GM23338 (cell line): ENCODE measurements around the gene FGGY. TPM values are rescaled to one million over a fixed set of nuclear protein-coding genes. Genes with fewer than 3 reads are reported as not detected.

Experiments used
- ATAC-seq: fragments of 200-7000 bp; cut with Tn5 transposase; 3 replicates; pipeline ENCODE4 v1.9.1; 2020
- DNase-seq: peaks from one replicate; pipeline ENCODE4 v3.0.0-alpha.2; 2015; ENCODE audit warnings: low spot score
- H2AFZ ChIP-seq: fragments of 200-600 bp; sonication (generic); 2 replicates; pipeline ENCODE4 v1.8.0; 2016; ENCODE audit warnings: antibody characterized with exemption, mild to moderate bottlenecking, moderate library complexity
- H3F3A ChIP-seq: fragments of 200-600 bp; sonication (generic); replicated peaks from 2 replicates; pipeline ENCODE4 v1.8.0; 2017; ENCODE audit warnings: antibody characterized with exemption, mixed run types, low read depth
- H3K27ac ChIP-seq: fragments of 200-600 bp; sonication (generic); 2 replicates; pipeline ENCODE4 v1.6.1; 2016; ENCODE audit warnings: low read depth
- H3K27me3 ChIP-seq: fragments of 200-600 bp; sonication (generic); 2 replicates; pipeline ENCODE4 v1.8.0; 2016; ENCODE audit warnings: mild to moderate bottlenecking, mixed run types, moderate library complexity; ENCODE audit not compliant: insufficient read depth
- H3K36me3 ChIP-seq: fragments of 200-600 bp; sonication (generic); 2 replicates; pipeline ENCODE4 v1.8.0; 2016; ENCODE audit warnings: mild to moderate bottlenecking; ENCODE audit not compliant: insufficient read depth
- H3K4me1 ChIP-seq: fragments of 200-600 bp; sonication (generic); 2 replicates; pipeline ENCODE4 v1.8.0; 2016; ENCODE audit warnings: mild to moderate bottlenecking, moderate library complexity; ENCODE audit not compliant: insufficient read depth
- H3K4me2 ChIP-seq: fragments of 200-600 bp; sonication (generic); 2 replicates; pipeline ENCODE4 v1.7.1; 2017; ENCODE audit warnings: mixed run types
- H3K4me3 ChIP-seq: fragments of 200-600 bp; sonication (generic); 2 replicates; pipeline ENCODE4 v1.6.1; 2016; ENCODE audit warnings: mixed run types
- H3K79me2 ChIP-seq: fragments of 200-600 bp; sonication (generic); replicated peaks from 2 replicates; pipeline ENCODE4 v1.8.0; 2017; ENCODE audit warnings: mild to moderate bottlenecking; ENCODE audit not compliant: insufficient read depth
- H3K9me2 ChIP-seq: fragments of 200-600 bp; sonication (generic); 2 replicates; pipeline ENCODE4 v1.8.0; 2017; ENCODE audit not compliant: insufficient read depth
- H4K20me1 ChIP-seq: fragments of 200-600 bp; sonication (generic); replicated peaks from 2 replicates; pipeline ENCODE4 v1.8.0; 2017; ENCODE audit warnings: mild to moderate bottlenecking; ENCODE audit not compliant: insufficient read depth
- H3K27ac Mint-ChIP-seq: 2 replicates; pipeline ENCODE4 v1.8.0; 2020; ENCODE audit warnings: inconsistent platforms, mild to moderate bottlenecking, moderate library complexity, mixed read lengths
- H3K27me3 Mint-ChIP-seq: 3 replicates; pipeline ENCODE4 v1.8.0; 2022; ENCODE audit warnings: low read depth, mild to moderate bottlenecking, moderate library complexity, mixed read lengths, inconsistent platforms; ENCODE audit not compliant: insufficient read depth, poor library complexity
- H3K36me3 Mint-ChIP-seq: 3 replicates; pipeline ENCODE4 v1.8.0; 2021; ENCODE audit warnings: low read depth, mild to moderate bottlenecking, inconsistent platforms, moderate library complexity, mixed read lengths
- H3K4me1 Mint-ChIP-seq: 3 replicates; pipeline ENCODE4 v1.8.0; 2020; ENCODE audit warnings: mild to moderate bottlenecking, inconsistent platforms, mixed read lengths
- H3K4me3 Mint-ChIP-seq: 3 replicates; pipeline ENCODE4 v1.8.0; 2021; ENCODE audit warnings: moderate library complexity, mild to moderate bottlenecking, inconsistent platforms, mixed read lengths
- H3K9me3 Mint-ChIP-seq: 3 replicates; pipeline ENCODE4 v1.8.0; 2020; ENCODE audit warnings: moderate library complexity, mild to moderate bottlenecking, inconsistent platforms, mixed read lengths
- CREB1 ChIP-seq: fragments of 250-450 bp; sonication (Bioruptor Pico); IDR thresholded peaks from 2 replicates; pipeline ENCODE4 v1.5.0; 2020; ENCODE audit warnings: low read depth, mild to moderate bottlenecking, moderate library complexity
- CTCF ChIP-seq, 2 experiments: fragments of 200-600 bp in 1 of 2; sonication (generic) in 1 of 2; conservative IDR thresholded peaks; 2 replicates each; pipeline versions ENCODE4 v1.5.1 to v1.6.1; 2016 to 2017; ENCODE audit warnings: antibody characterized with exemption in 2 of 2, low read depth in 2 of 2, mild to moderate bottlenecking in 2 of 2, moderate library complexity in 1 of 2
- ETS1 ChIP-seq: IDR thresholded peaks from 2 replicates; pipeline ENCODE4 v1.6.1; 2016; ENCODE audit warnings: antibody characterized with exemption
- EZH2 ChIP-seq: fragments of 200-600 bp; sonication (generic); IDR thresholded peaks from one replicate; pipeline ENCODE4 v1.8.0; 2017; ENCODE audit warnings: antibody characterized with exemption, mild to moderate bottlenecking, low read depth; ENCODE audit not compliant: unreplicated experiment
- EZH2phosphoT487 ChIP-seq: fragments of 200-600 bp; sonication (generic); IDR thresholded peaks from one replicate; pipeline ENCODE4 v1.8.1; 2018; ENCODE audit warnings: antibody characterized with exemption; ENCODE audit not compliant: unreplicated experiment
- JUNB ChIP-seq: IDR thresholded peaks from one replicate; pipeline ENCODE4 v1.6.1; 2016; ENCODE audit warnings: antibody characterized with exemption; ENCODE audit not compliant: unreplicated experiment
- NANOG ChIP-seq: IDR thresholded peaks from 2 replicates; pipeline ENCODE4 v1.6.1; 2016; ENCODE audit warnings: antibody characterized with exemption, borderline replicate concordance
- POLR2AphosphoS5 ChIP-seq: IDR thresholded peaks from 2 replicates; pipeline ENCODE4 v1.6.1; 2016; ENCODE audit warnings: antibody characterized with exemption, low read depth
- STAT1 ChIP-seq: IDR thresholded peaks from one replicate; pipeline ENCODE4 v1.6.1; 2016; ENCODE audit warnings: antibody characterized with exemption; ENCODE audit not compliant: unreplicated experiment
- ZNF114 ChIP-seq: fragments of 250-450 bp; sonication (Bioruptor Pico); IDR thresholded peaks from 2 replicates; pipeline ENCODE4 v1.5.0; 2020; ENCODE audit warnings: mild to moderate bottlenecking, moderate library complexity
- ZNF331 ChIP-seq: fragments of 250-450 bp; sonication (Bioruptor Pico); IDR thresholded peaks from 2 replicates; pipeline ENCODE4 v1.5.0; 2020; ENCODE audit warnings: low read depth, mild to moderate bottlenecking, moderate library complexity
- polyA plus RNA-seq: library from polyadenylated mRNA; unstranded; fragments of >200 nt; fragmentation: Nextera tagmentation; extraction: Ambion mirVana; gene quantifications from 2 replicates; pipeline ENCODE4 v1.2.1, GENCODE V29; 2016
- total RNA-seq: library from RNA; depleted of rRNA; stranded (reverse); fragments of >200 nt; shearing (Covaris generic); gene quantifications from 2 replicates; pipeline ENCODE4 v1.2.3, GENCODE V29; 2014
- TF ChIP-seq, protein P1 (sequence below): fragments of 250-450 bp; sonication (Bioruptor Pico); IDR thresholded peaks from 2 replicates; pipeline ENCODE4 v1.5.0; 2020; ENCODE audit warnings: mild to moderate bottlenecking, moderate library complexity
- TF ChIP-seq, protein P2 (sequence below): IDR thresholded peaks from one replicate; pipeline ENCODE4 v1.6.1; 2018; ENCODE audit warnings: antibody characterized with exemption; ENCODE audit not compliant: unreplicated experiment

Gene FGGY
- total and polyA plus RNA-seq, 2 experiments from 2014 or later, result 10.9 to 21.4 TPM

DNA sequence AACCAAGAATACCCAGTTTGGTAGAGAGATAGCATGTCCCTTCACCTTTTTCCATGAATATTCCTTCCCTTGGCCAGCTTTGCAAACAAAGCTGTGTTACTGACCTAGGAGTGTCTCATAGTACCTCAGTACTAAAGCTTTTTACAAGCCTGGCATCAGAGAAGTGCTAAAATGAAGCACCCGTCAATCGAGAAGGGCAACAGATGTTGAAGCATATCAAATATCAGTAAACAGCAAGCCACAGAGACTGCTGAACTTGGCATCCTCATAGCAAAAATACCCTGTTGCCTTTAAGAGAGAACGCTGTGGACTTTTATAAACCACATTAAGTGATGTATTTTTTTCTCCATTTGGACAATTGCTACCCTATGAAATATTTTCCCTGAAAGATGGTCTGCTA, 389.3 kb downstream of the FGGY start:
- Mint-ChIP-seq H3K36me3 (no peaks in the 10 kb centered on the region), H3K27ac (no peak overlapping the region), H3K27me3 (peaks cover 3% of the 10 kb centered on the region), H3K4me3 (no peak overlapping the region), H3K4me1 (peaks cover 22% of the 10 kb centered on the region), H3K9me3 (no peaks in the 10 kb centered on the region)
- Histone ChIP-seq H4K20me1 (no peaks in the 10 kb centered on the region), H3K27me3 (no peaks in the 10 kb centered on the region), H3K36me3 (no peaks in the 10 kb centered on the region), H3K9me2 (no peaks in the 10 kb centered on the region), H3K4me3 (no peak overlapping the region), H2AFZ (no peak overlapping the region), H3K4me1 (peaks cover 19% of the 10 kb centered on the region), H3K27ac (no peak overlapping the region), H3F3A (no peaks in the 10 kb centered on the region), H3K79me2 (no peaks in the 10 kb centered on the region), H3K4me2 (no peak overlapping the region)
- TF ChIP-seq, protein P1, sequence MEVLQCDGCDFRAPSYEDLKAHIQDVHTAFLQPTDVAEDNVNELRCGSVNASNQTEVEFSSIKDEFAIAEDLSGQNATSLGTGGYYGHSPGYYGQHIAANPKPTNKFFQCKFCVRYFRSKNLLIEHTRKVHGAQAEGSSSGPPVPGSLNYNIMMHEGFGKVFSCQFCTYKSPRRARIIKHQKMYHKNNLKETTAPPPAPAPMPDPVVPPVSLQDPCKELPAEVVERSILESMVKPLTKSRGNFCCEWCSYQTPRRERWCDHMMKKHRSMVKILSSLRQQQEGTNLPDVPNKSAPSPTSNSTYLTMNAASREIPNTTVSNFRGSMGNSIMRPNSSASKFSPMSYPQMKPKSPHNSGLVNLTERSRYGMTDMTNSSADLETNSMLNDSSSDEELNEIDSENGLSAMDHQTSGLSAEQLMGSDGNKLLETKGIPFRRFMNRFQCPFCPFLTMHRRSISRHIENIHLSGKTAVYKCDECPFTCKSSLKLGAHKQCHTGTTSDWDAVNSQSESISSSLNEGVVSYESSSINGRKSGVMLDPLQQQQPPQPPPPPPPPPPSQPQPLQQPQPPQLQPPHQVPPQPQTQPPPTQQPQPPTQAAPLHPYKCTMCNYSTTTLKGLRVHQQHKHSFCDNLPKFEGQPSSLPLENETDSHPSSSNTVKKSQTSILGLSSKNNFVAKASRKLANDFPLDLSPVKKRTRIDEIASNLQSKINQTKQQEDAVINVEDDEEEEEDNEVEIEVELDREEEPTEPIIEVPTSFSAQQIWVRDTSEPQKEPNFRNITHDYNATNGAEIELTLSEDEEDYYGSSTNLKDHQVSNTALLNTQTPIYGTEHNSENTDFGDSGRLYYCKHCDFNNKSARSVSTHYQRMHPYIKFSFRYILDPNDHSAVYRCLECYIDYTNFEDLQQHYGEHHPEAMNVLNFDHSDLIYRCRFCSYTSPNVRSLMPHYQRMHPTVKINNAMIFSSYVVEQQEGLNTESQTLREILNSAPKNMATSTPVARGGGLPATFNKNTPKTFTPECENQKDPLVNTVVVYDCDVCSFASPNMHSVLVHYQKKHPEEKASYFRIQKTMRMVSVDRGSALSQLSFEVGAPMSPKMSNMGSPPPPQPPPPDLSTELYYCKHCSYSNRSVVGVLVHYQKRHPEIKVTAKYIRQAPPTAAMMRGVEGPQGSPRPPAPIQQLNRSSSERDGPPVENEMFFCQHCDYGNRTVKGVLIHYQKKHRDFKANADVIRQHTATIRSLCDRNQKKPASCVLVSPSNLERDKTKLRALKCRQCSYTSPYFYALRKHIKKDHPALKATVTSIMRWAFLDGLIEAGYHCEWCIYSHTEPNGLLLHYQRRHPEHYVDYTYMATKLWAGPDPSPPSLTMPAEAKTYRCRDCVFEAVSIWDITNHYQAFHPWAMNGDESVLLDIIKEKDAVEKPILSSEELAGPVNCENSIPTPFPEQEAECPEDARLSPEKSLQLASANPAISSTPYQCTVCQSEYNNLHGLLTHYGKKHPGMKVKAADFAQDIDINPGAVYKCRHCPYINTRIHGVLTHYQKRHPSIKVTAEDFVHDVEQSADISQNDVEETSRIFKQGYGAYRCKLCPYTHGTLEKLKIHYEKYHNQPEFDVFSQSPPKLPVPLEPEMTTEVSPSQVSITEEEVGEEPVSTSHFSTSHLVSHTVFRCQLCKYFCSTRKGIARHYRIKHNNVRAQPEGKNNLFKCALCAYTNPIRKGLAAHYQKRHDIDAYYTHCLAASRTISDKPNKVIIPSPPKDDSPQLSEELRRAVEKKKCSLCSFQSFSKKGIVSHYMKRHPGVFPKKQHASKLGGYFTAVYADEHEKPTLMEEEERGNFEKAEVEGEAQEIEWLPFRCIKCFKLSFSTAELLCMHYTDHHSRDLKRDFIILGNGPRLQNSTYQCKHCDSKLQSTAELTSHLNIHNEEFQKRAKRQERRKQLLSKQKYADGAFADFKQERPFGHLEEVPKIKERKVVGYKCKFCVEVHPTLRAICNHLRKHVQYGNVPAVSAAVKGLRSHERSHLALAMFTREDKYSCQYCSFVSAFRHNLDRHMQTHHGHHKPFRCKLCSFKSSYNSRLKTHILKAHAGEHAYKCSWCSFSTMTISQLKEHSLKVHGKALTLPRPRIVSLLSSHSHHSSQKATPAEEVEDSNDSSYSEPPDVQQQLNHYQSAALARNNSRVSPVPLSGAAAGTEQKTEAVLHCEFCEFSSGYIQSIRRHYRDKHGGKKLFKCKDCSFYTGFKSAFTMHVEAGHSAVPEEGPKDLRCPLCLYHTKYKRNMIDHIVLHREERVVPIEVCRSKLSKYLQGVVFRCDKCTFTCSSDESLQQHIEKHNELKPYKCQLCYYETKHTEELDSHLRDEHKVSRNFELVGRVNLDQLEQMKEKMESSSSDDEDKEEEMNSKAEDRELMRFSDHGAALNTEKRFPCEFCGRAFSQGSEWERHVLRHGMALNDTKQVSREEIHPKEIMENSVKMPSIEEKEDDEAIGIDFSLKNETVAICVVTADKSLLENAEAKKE, result no peak
- TF ChIP-seq NANOG (no peak), STAT1 (no peak), ZNF114 (CRISPR knock-in tag) (no peak), ZNF331 (no peak), EZH2 (no peak), CREB1 (no peak), POLR2AphosphoS5 (no peak), CTCF (conservative IDR thresholded peaks at IDR 0.05; ENCODE audit: low read depth in 2 of 2) (no peak), ETS1 (no peak), EZH2phosphoT487 (no peak), JUNB (no peak)
- TF ChIP-seq, protein P2, sequence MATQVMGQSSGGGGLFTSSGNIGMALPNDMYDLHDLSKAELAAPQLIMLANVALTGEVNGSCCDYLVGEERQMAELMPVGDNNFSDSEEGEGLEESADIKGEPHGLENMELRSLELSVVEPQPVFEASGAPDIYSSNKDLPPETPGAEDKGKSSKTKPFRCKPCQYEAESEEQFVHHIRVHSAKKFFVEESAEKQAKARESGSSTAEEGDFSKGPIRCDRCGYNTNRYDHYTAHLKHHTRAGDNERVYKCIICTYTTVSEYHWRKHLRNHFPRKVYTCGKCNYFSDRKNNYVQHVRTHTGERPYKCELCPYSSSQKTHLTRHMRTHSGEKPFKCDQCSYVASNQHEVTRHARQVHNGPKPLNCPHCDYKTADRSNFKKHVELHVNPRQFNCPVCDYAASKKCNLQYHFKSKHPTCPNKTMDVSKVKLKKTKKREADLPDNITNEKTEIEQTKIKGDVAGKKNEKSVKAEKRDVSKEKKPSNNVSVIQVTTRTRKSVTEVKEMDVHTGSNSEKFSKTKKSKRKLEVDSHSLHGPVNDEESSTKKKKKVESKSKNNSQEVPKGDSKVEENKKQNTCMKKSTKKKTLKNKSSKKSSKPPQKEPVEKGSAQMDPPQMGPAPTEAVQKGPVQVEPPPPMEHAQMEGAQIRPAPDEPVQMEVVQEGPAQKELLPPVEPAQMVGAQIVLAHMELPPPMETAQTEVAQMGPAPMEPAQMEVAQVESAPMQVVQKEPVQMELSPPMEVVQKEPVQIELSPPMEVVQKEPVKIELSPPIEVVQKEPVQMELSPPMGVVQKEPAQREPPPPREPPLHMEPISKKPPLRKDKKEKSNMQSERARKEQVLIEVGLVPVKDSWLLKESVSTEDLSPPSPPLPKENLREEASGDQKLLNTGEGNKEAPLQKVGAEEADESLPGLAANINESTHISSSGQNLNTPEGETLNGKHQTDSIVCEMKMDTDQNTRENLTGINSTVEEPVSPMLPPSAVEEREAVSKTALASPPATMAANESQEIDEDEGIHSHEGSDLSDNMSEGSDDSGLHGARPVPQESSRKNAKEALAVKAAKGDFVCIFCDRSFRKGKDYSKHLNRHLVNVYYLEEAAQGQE, result no peak
- ATAC-seq (no peak), DNase-seq (no peak)
